H9 (cell line): ENCODE results near the gene NT5DC2. TPM values are rescaled to one million over a fixed set of nuclear protein-coding genes. Genes with fewer than 3 reads are reported as not detected.

Experiments
- DNase-seq: peaks from one replicate; pipeline ENCODE4 v3.0.0-alpha.2; 2017
- H2AFZ ChIP-seq: one replicate; pipeline ENCODE4 v1.6.1; 2013; ENCODE audit warnings: mild to moderate bottlenecking, low read length, control low read depth, moderate library complexity
- H2AK5ac ChIP-seq: 2 replicates; pipeline ENCODE4 v1.6.1; 2013; ENCODE audit warnings: low read length, control low read depth, mixed read lengths; ENCODE audit not compliant: insufficient read length
- H2BK120ac ChIP-seq: one replicate; pipeline ENCODE4 v1.6.1; 2013; ENCODE audit warnings: low read depth, mild to moderate bottlenecking, low read length, control low read depth, inconsistent platforms; ENCODE audit not compliant: poor library complexity, severe bottlenecking
- H2BK12ac ChIP-seq: 2 replicates; pipeline ENCODE4 v1.6.1; 2013; ENCODE audit warnings: low read length, control low read depth, mixed read lengths, low read depth; ENCODE audit not compliant: insufficient read length
- H2BK15ac ChIP-seq: 2 replicates; pipeline ENCODE4 v1.6.1; 2013; ENCODE audit warnings: low read depth, low read length, control low read depth
- H2BK20ac ChIP-seq: one replicate; pipeline ENCODE4 v1.6.1; 2013; ENCODE audit warnings: low read depth, mild to moderate bottlenecking, low read length, control low read depth, inconsistent platforms; ENCODE audit not compliant: poor library complexity, severe bottlenecking
- H2BK5ac ChIP-seq: 2 replicates; pipeline ENCODE4 v1.6.1; 2013; ENCODE audit warnings: low read length, control low read depth, mixed read lengths; ENCODE audit not compliant: insufficient read length
- H3K14ac ChIP-seq: 2 replicates; pipeline ENCODE4 v1.6.1; 2013; ENCODE audit warnings: low read length, control low read depth; ENCODE audit not compliant: insufficient read depth
- H3K18ac ChIP-seq: 2 replicates; pipeline ENCODE4 v1.6.1; 2013; ENCODE audit warnings: low read depth, mild to moderate bottlenecking, mixed read lengths, low read length, control low read depth; ENCODE audit not compliant: insufficient read length
- H3K23ac ChIP-seq: 2 replicates; pipeline ENCODE4 v1.6.1; 2013; ENCODE audit warnings: low read length, control low read depth, mixed read lengths, low read depth; ENCODE audit not compliant: insufficient read length
- H3K23me2 ChIP-seq: 2 replicates; pipeline ENCODE4 v1.6.1; 2013; ENCODE audit warnings: low read depth, mild to moderate bottlenecking, mixed read lengths, low read length, control low read depth; ENCODE audit not compliant: insufficient read length, poor library complexity, severe bottlenecking
- H3K27ac ChIP-seq: 2 replicates; pipeline ENCODE4 v1.5.1; 2013; ENCODE audit warnings: low read length, control low read depth, mixed read lengths, low read depth; ENCODE audit not compliant: insufficient read length
- H3K27me3 ChIP-seq: 2 replicates; pipeline ENCODE4 v1.6.1; 2013; ENCODE audit warnings: low read length, control low read depth, inconsistent platforms; ENCODE audit not compliant: insufficient read depth
- H3K4ac ChIP-seq: 2 replicates; pipeline ENCODE4 v1.6.1; 2013; ENCODE audit warnings: low read depth, mild to moderate bottlenecking, control low read depth, inconsistent platforms, low read length, moderate library complexity
- H3K4me1 ChIP-seq: 2 replicates; pipeline ENCODE4 v1.6.1; 2013; ENCODE audit warnings: low read length, control low read depth, inconsistent platforms; ENCODE audit not compliant: insufficient read depth
- H3K4me2 ChIP-seq: 2 replicates; pipeline ENCODE4 v1.6.1; 2013; ENCODE audit warnings: low read length, control low read depth, mixed read lengths; ENCODE audit not compliant: insufficient read length, insufficient read depth
- H3K56ac ChIP-seq: 2 replicates; pipeline ENCODE4 v1.6.1; 2013; ENCODE audit warnings: low read depth, mild to moderate bottlenecking, mixed read lengths, low read length, control low read depth; ENCODE audit not compliant: insufficient read length
- H3K79me1 ChIP-seq: 2 replicates; pipeline ENCODE4 v1.6.1; 2013; ENCODE audit warnings: low read depth, mild to moderate bottlenecking, moderate library complexity, low read length, control low read depth, inconsistent platforms; ENCODE audit not compliant: insufficient read depth, poor library complexity, severe bottlenecking
- H3K79me2 ChIP-seq: 2 replicates; pipeline ENCODE4 v1.6.1; 2013; ENCODE audit warnings: low read length, control low read depth, inconsistent platforms; ENCODE audit not compliant: insufficient read depth
- H3K9ac ChIP-seq: 2 replicates; pipeline ENCODE4 v1.6.1; 2013; ENCODE audit warnings: low read length, control low read depth, mixed read lengths; ENCODE audit not compliant: insufficient read length; ENCODE audit errors: extremely low read depth
- H3K9me3 ChIP-seq: one replicate; pipeline ENCODE4 v1.6.1; 2013; ENCODE audit warnings: low read depth, low read length, inconsistent platforms; ENCODE audit not compliant: control insufficient read depth
- H3T11ph ChIP-seq: one replicate; pipeline ENCODE4 v1.6.1; 2013; ENCODE audit warnings: mild to moderate bottlenecking, low read length, control low read depth, inconsistent platforms
- H4K20me1 ChIP-seq: one replicate; pipeline ENCODE4 v1.6.1; 2013; ENCODE audit not compliant: control insufficient read depth, insufficient read length, insufficient read depth
- H4K5ac ChIP-seq: 2 replicates; pipeline ENCODE4 v1.6.1; 2013; ENCODE audit warnings: low read depth, mild to moderate bottlenecking, mixed read lengths, low read length, control low read depth; ENCODE audit not compliant: insufficient read length
- H4K8ac ChIP-seq: replicated peaks from 2 replicates; pipeline ENCODE4 v1.6.1; 2013; ENCODE audit warnings: low read length, control low read depth, mixed read lengths, low read depth; ENCODE audit not compliant: insufficient read length
- H4K91ac ChIP-seq: 2 replicates; pipeline ENCODE4 v1.6.1; 2013; ENCODE audit warnings: low read depth, mild to moderate bottlenecking, moderate library complexity, mixed read lengths, low read length, control low read depth; ENCODE audit not compliant: insufficient read length
- H3K27ac Mint-ChIP-seq, 3 experiments: 2 replicates in 2 of 3; 3 replicates in 1 of 3; pipeline ENCODE4 v1.8.0; 2020 to 2021; ENCODE audit warnings: mixed read lengths in 3 of 3, mild to moderate bottlenecking in 1 of 3, moderate library complexity in 1 of 3
- H3K27me3 Mint-ChIP-seq: 2 replicates; pipeline ENCODE4 v1.8.0; 2021; ENCODE audit warnings: low read depth, mild to moderate bottlenecking, moderate library complexity, mixed read lengths
- H3K36me3 Mint-ChIP-seq, 3 experiments: 2 replicates in 2 of 3; 3 replicates in 1 of 3; pipeline ENCODE4 v1.8.0; 2020 to 2021; ENCODE audit warnings: low read depth in 3 of 3, mixed read lengths in 3 of 3; ENCODE audit not compliant: insufficient read depth in 1 of 3
- H3K4me1 Mint-ChIP-seq, 2 experiments: 2 replicates each; pipeline ENCODE4 v1.8.0; 2020; ENCODE audit warnings: mixed read lengths in 2 of 2
- H3K4me3 Mint-ChIP-seq, 2 experiments: 2 replicates in 1 of 2; 3 replicates in 1 of 2; pipeline ENCODE4 v1.8.0; 2020 to 2021; ENCODE audit warnings: mild to moderate bottlenecking in 2 of 2, mixed read lengths in 2 of 2, moderate library complexity in 1 of 2
- H3K9me3 Mint-ChIP-seq, 2 experiments: 2 replicates in 1 of 2; 3 replicates in 1 of 2; pipeline ENCODE4 v1.8.0; 2020; ENCODE audit warnings: mild to moderate bottlenecking in 2 of 2, mixed read lengths in 2 of 2, moderate library complexity in 1 of 2
- CTCF ChIP-seq: fragments of 200-600 bp; sonication (generic); conservative IDR thresholded peaks from 3 replicates; pipeline ENCODE4 v1.8.0; 2021; ENCODE audit warnings: antibody characterized with exemption, mild to moderate bottlenecking
- WGBS: extraction: QIAGEN DNeasy Blood & Tissue Kit; methylation state at CpG from one replicate; pipeline ENCODE4 v1.1.7; 2013; ENCODE audit warnings: missing lambda C conversion rate, low lambda C conversion rate, mixed read lengths; ENCODE audit not compliant: insufficient read length; ENCODE audit errors: extremely low coverage; 5-methylcytosine and 5-hydroxymethylcytosine counted together
- total RNA-seq: library from RNA; stranded (reverse); gene quantifications from 2 replicates; pipeline ENCODE4 v1.2.1, GENCODE V29; 2021

NT5DC2 gene
- total RNA-seq, 1 experiment from 2014 or later, result 444 TPM

- no peak for DNase-seq
- H3K4me1 ChIP-seq, result no peaks in the 10 kb centered on the region
- no peak overlapping the region for H2BK5ac ChIP-seq
- no peaks in the 10 kb centered on the region for H3K9me3 Mint-ChIP-seq
- no peak overlapping the region for H2BK20ac ChIP-seq
- no peak overlapping the region for H4K8ac ChIP-seq
- no peak overlapping the region for H2AK5ac ChIP-seq
- H3K4me3 Mint-ChIP-seq, result no peak overlapping the region
- H3K27ac ChIP-seq, result no peak overlapping the region
- H3K4ac ChIP-seq, result no peak overlapping the region
- TF ChIP-seq CTCF, result no peak
- H3K36me3 Mint-ChIP-seq, result no peaks in the 10 kb centered on the region
- no peak overlapping the region for H3T11ph ChIP-seq
- H2BK120ac ChIP-seq, result no peak overlapping the region
- no peaks in the 10 kb centered on the region for H3K27me3 Mint-ChIP-seq
- H3K4me1 Mint-ChIP-seq, result peaks cover 5 to 8% of the 10 kb centered on the region in 2 experiments
- no peak overlapping the region for H3K18ac ChIP-seq
- H3K23ac ChIP-seq, result no peak overlapping the region
- no CpG with 5 or more reads among the region's 24 CpGs for WGBS
- no peak overlapping the region for H2BK12ac ChIP-seq
- H3K9ac ChIP-seq, result no peak overlapping the region
- no peak overlapping the region for H3K4me2 ChIP-seq
- H3K79me1 ChIP-seq, result no peaks in the 10 kb centered on the region
- no peak overlapping the region; the same call in 1 of the 2 replicates for H3K14ac ChIP-seq
- no peaks in the 10 kb centered on the region for H3K27me3 ChIP-seq
- no peak overlapping the region; a peak in 1 of 7 replicates for H3K27ac Mint-ChIP-seq
- H3K9me3 ChIP-seq, result no peaks in the 10 kb centered on the region
- H4K5ac ChIP-seq, result no peak overlapping the region
- H2AFZ ChIP-seq, result no peak overlapping the region
- no peaks in the 10 kb centered on the region for H3K79me2 ChIP-seq
- H4K91ac ChIP-seq, result no peak overlapping the region
- no peak overlapping the region for H3K56ac ChIP-seq
- H2BK15ac ChIP-seq, result no peak overlapping the region
- no peaks in the 10 kb centered on the region for H4K20me1 ChIP-seq
- no peaks in the 10 kb centered on the region for H3K23me2 ChIP-seq
Measured at GRCh38 chr3:52498137-52499054, 35.3 kb downstream of the NT5DC2 start.
